ENCODE results near the gene HDAC9.

HDAC9 gene

GRCh38 chr7:18770822-18771221 is 275.3 kb downstream of the HDAC9 start:
- Histone ChIP-seq H3K4me3 (ENCODE audit: insufficient read length, low read depth) (no peak overlapping the region), H3K4me1 (ENCODE audit: insufficient read depth, insufficient read length) (no peaks in the 10 kb centered on the region), H3K9ac (ENCODE audit: insufficient read length, low read depth) (no peak overlapping the region), H3K36me3 (ENCODE audit: insufficient read depth, insufficient read length, low read length) (no peaks in the 10 kb centered on the region), H3K9me3 (ENCODE audit: insufficient read depth, low read length) (no peaks in the 10 kb centered on the region), H3K27me3 (ENCODE audit: insufficient read depth, insufficient read length) (no peaks in the 10 kb centered on the region)
- no peak for DNase-seq (ENCODE audit: low read depth, low spot score)
- TF ChIP-seq SUZ12 (IDR thresholded peaks at IDR 0.05; ENCODE audit: extremely low read depth, insufficient read depth, insufficient read length) (no peak), YY1 (IDR thresholded peaks at IDR 0.05; ENCODE audit: insufficient read depth, insufficient read length) (no peak), ZNF274 (IDR thresholded peaks at IDR 0.05; ENCODE audit: low read depth, low read length) (no peak)

- Histone ChIP-seq H3K9ac (ENCODE audit: insufficient read length, low read depth) (no peak overlapping the region), H3K4me1 (ENCODE audit: insufficient read depth, insufficient read length) (no peaks in the 10 kb centered on the region), H3K9me3 (ENCODE audit: insufficient read depth, low read length) (no peaks in the 10 kb centered on the region), H3K36me3 (ENCODE audit: insufficient read depth, insufficient read length, low read length) (no peaks in the 10 kb centered on the region), H3K4me3 (ENCODE audit: insufficient read length, low read depth) (no peak overlapping the region), H3K27me3 (ENCODE audit: insufficient read depth, insufficient read length) (no peaks in the 10 kb centered on the region)
- TF ChIP-seq ZNF274 (IDR thresholded peaks at IDR 0.05; ENCODE audit: low read depth, low read length), result no peak
- TF ChIP-seq YY1 (IDR thresholded peaks at IDR 0.05; ENCODE audit: insufficient read depth, insufficient read length), result no peak
- no peak for TF ChIP-seq SUZ12 (IDR thresholded peaks at IDR 0.05; ENCODE audit: extremely low read depth, insufficient read depth, insufficient read length)
- DNase-seq (ENCODE audit: low read depth, low spot score), result no peak
Measured at GRCh38 chr7:18771834-18772566, 276.5 kb downstream of the HDAC9 start.

GRCh38 chr7:18772567-18772965 is 277.0 kb downstream of the HDAC9 start:
- no peak for TF ChIP-seq SUZ12 (IDR thresholded peaks at IDR 0.05; ENCODE audit: extremely low read depth, insufficient read depth, insufficient read length)
- no peak for TF ChIP-seq YY1 (IDR thresholded peaks at IDR 0.05; ENCODE audit: insufficient read depth, insufficient read length)
- no peak for TF ChIP-seq ZNF274 (IDR thresholded peaks at IDR 0.05; ENCODE audit: low read depth, low read length)
- Histone ChIP-seq H3K4me1 (ENCODE audit: insufficient read depth, insufficient read length) (no peaks in the 10 kb centered on the region), H3K9me3 (ENCODE audit: insufficient read depth, low read length) (no peaks in the 10 kb centered on the region), H3K36me3 (ENCODE audit: insufficient read depth, insufficient read length, low read length) (no peaks in the 10 kb centered on the region), H3K9ac (ENCODE audit: insufficient read length, low read depth) (no peak overlapping the region), H3K27me3 (ENCODE audit: insufficient read depth, insufficient read length) (no peaks in the 10 kb centered on the region), H3K4me3 (ENCODE audit: insufficient read length, low read depth) (no peak overlapping the region)
- DNase-seq (ENCODE audit: low read depth, low spot score), result no peak

DNA sequence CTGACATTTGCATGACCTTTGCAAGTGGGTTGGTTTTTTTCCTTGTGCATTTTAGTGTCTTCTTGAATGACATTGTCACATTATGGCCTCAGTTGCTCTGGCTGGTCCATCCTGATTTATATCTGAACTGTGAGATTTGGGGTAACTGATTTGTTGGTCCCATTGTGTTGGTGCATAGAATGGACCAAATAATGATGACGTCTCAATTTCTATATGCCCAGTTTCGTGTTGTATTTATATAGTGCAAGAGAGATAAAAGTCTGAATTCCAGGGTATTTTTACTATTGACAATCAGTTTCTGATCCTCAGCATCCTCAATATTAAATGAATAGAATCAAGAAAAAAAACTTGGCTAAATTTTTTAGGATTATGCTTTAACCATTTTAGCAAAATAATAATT is 281.8 kb downstream of the HDAC9 start:
- Histone ChIP-seq H3K4me1 (ENCODE audit: insufficient read depth, insufficient read length) (no peaks in the 10 kb centered on the region), H3K4me3 (ENCODE audit: insufficient read length, low read depth) (no peak overlapping the region), H3K27me3 (ENCODE audit: insufficient read depth, insufficient read length) (no peaks in the 10 kb centered on the region), H3K9me3 (ENCODE audit: insufficient read depth, low read length) (no peaks in the 10 kb centered on the region), H3K36me3 (ENCODE audit: insufficient read depth, insufficient read length, low read length) (no peaks in the 10 kb centered on the region), H3K9ac (ENCODE audit: insufficient read length, low read depth) (no peak overlapping the region)
- DNase-seq (ENCODE audit: low read depth, low spot score), result no peak
- TF ChIP-seq YY1 (IDR thresholded peaks at IDR 0.05; ENCODE audit: insufficient read depth, insufficient read length), result no peak
- TF ChIP-seq SUZ12 (IDR thresholded peaks at IDR 0.05; ENCODE audit: extremely low read depth, insufficient read depth, insufficient read length), result no peak
- TF ChIP-seq ZNF274 (IDR thresholded peaks at IDR 0.05; ENCODE audit: low read depth, low read length), result no peak

DNA sequence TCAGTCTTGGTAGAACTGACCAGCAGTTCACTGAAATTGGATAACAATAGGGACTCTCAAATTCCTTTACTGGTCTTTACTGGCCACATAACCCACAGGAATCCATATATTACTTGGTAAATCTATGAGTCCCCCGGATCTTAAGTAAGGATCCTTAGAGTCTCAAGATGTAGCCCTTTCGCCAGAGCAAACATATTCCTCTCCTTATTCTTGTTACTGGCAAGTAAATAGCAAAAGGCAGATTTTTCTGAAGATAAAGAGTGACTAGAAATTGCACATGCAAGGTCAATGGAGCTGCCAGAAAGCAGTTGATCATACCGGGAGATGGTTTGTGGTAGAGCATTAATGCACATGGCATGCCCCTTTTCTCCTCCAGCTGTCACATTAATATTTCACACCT is 283.0 kb downstream of the HDAC9 start:
- Histone ChIP-seq H3K9ac (ENCODE audit: insufficient read length, low read depth) (no peak overlapping the region), H3K27me3 (ENCODE audit: insufficient read depth, insufficient read length) (no peaks in the 10 kb centered on the region), H3K4me1 (ENCODE audit: insufficient read depth, insufficient read length) (no peaks in the 10 kb centered on the region), H3K9me3 (ENCODE audit: insufficient read depth, low read length) (no peaks in the 10 kb centered on the region), H3K36me3 (ENCODE audit: insufficient read depth, insufficient read length, low read length) (no peaks in the 10 kb centered on the region), H3K4me3 (ENCODE audit: insufficient read length, low read depth) (no peak overlapping the region)
- DNase-seq (ENCODE audit: low read depth, low spot score), result no peak
- TF ChIP-seq SUZ12 (IDR thresholded peaks at IDR 0.05; ENCODE audit: extremely low read depth, insufficient read depth, insufficient read length) (no peak), YY1 (IDR thresholded peaks at IDR 0.05; ENCODE audit: insufficient read depth, insufficient read length) (no peak), ZNF274 (IDR thresholded peaks at IDR 0.05; ENCODE audit: low read depth, low read length) (no peak)

DNA sequence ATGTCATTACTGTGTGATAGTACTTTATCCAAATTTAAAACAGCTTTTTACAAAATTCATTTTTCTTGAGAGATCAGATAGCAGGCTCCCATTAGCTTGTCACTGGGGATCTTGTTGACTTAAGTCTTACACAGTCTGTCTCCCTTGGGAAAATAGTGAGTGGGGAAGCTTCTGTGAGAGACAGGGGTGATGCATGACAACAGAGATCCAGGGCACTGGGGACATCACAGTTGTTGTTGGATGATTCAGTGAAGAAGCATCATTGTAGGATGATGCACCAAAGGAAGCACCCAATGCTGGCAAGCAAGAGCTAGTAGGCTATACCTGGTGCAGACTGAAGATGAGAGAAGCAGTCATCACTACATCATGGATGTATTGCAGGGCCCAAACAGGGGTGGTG is 284.7 kb downstream of the HDAC9 start:
- Histone ChIP-seq H3K4me1 (ENCODE audit: insufficient read depth, insufficient read length) (no peaks in the 10 kb centered on the region), H3K9ac (ENCODE audit: insufficient read length, low read depth) (no peak overlapping the region), H3K4me3 (ENCODE audit: insufficient read length, low read depth) (no peak overlapping the region), H3K27me3 (ENCODE audit: insufficient read depth, insufficient read length) (no peaks in the 10 kb centered on the region), H3K9me3 (ENCODE audit: insufficient read depth, low read length) (no peaks in the 10 kb centered on the region), H3K36me3 (ENCODE audit: insufficient read depth, insufficient read length, low read length) (no peaks in the 10 kb centered on the region)
- no peak for TF ChIP-seq ZNF274 (IDR thresholded peaks at IDR 0.05; ENCODE audit: low read depth, low read length)
- no peak for DNase-seq (ENCODE audit: low read depth, low spot score)

DNA sequence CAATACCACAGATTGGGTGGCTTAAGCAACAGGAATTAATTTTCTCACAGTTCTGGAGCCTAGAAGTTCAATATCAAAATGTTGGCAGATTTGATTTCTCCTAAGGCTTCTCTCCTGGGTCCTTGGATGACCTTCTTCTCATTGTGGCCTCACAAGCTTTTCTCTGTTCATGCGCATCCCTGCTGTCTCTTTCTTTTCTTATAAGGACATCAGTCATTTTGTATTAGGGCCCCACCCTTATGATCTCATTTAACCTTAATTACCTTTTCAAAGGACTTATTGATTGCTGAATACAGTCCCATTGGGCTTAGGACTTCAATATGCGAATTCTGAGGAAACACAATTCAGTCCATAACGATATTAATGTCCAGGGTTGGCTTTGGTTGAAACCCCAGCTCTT is 285.4 kb downstream of the HDAC9 start:
- H3K9ac ChIP-seq (ENCODE audit: insufficient read length, low read depth), result no peak overlapping the region
- no peak overlapping the region for H3K4me3 ChIP-seq (ENCODE audit: insufficient read length, low read depth)
- no peak for TF ChIP-seq SUZ12 (IDR thresholded peaks at IDR 0.05; ENCODE audit: extremely low read depth, insufficient read depth, insufficient read length)
- TF ChIP-seq YY1 (IDR thresholded peaks at IDR 0.05; ENCODE audit: insufficient read depth, insufficient read length), result no peak
- TF ChIP-seq ZNF274 (IDR thresholded peaks at IDR 0.05; ENCODE audit: low read depth, low read length), result no peak
- H3K9me3 ChIP-seq (ENCODE audit: insufficient read depth, low read length), result no peaks in the 10 kb centered on the region
- no peak for DNase-seq (ENCODE audit: low read depth, low spot score)
- H3K36me3 ChIP-seq (ENCODE audit: insufficient read depth, insufficient read length, low read length), result no peaks in the 10 kb centered on the region
- no peaks in the 10 kb centered on the region for H3K27me3 ChIP-seq (ENCODE audit: insufficient read depth, insufficient read length)
- H3K4me1 ChIP-seq (ENCODE audit: insufficient read depth, insufficient read length), result no peaks in the 10 kb centered on the region
